HG02840 (cell line): Measurements from ENCODE around the gene DEFB131A.
"Not testable (repeated sequence)": the region's sequence is repeated elsewhere in the genome, so short reads cannot be mapped to it uniquely, and the experiment has no call there.

ENCODE experiments used
- ATAC-seq: cut with Tn5 transposase; IDR thresholded peaks from one replicate; pipeline ENCODE4 v1.9.1; 2021; ENCODE audit warnings: mild to moderate bottlenecking, moderate library complexity, moderate number of reproducible peaks; ENCODE audit not compliant: unreplicated experiment, low FRiP score

The DEFB131A gene, protein sequence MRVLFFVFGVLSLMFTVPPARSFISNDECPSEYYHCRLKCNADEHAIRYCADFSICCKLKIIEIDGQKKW

DNA sequence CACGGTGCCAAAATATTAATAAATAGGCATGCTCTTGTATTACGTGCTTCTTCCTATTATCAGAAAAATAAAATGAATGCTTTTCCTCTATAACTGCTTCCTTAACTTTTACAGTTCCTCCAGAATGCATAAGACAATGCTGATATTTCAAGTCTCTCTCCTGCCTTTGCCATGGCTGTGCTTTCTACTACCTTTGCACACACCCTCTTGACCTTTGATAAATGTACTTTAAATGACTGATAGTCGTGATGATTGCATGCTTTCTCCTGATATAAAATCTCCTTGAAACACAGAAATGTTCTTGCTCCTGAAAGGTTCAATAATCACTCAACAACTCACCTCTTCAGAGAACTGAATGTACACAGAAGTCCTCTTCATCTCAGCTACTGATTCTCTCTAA, at the start of gene DEFB131A:
DEFB131A (plus strand) TSS at position 301 of the 400 bp plus-strand sequence. CDS start 120 bp downstream, outside the sequence.
- not testable (repeated sequence) for ATAC-seq

DNA sequence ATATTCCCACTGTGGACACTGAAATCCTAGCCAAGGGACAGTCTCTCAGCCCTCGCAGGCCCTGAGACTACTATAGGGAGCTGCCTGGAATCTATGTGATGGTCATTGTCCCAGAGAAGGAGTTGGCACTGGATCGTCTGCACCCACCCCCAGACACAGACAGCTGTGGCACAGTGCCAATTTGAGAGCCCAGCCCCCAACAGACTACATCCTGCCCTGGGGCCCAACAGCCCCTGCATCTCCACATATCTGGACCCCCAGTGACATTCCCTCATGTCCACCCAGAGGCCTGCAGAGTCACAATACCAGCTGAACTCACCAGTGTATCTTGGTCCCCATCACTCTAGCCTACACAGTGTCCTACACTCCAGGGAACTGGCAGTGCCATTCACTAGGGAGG, 38.4 kb upstream of the DEFB131A start:
- not testable (repeated sequence) for ATAC-seq

DNA sequence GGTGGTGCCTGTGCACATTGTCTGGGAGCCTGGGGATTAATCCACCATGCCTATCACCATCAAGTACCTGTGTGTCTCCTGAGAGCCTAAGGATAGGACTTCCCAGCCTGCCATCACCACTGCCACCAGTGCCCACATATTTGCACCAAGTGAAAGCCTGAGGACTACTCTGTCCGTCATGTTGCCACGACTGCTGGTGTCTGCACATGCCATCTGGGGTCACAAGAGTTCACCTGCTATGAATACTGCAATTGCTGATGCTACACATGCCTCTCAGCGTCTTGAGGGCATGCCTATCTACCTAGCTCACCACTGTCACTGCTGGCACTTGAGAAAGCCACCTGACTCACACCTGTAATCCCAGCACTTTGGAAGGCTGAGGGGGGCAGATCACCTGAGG, 37.7 kb upstream of the DEFB131A start:
- not testable (repeated sequence) for ATAC-seq

GRCh38 chr4:9409793-9410192, 34.4 kb upstream of the DEFB131A start:
- ATAC-seq, result no peak

DNA sequence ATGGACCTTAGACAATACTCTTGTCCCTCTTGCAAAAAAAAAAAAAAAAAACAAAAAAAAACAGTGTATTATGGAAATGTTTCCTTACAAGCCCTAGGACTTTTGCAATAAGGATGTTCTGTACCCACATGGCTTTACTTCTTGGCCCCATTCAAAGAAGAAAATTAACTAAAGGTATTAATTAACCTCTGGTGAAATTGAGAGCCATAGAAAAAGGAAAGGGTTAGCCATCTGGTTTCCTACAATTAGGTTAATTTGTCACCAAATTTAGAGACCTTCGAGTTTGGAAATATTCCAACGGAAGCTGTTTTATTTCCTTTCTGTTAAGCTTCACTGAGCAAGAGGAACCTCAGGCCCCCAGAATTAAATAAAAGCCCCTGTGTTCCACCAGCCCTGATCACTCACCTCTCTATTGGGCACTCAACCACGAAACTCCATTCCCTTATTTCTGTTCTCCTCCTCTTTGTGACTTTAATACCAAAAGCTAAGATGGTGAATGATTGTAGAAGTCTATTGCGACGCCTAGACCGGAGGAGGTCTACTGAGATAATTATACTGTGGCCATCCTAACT, 22.2 kb upstream of the DEFB131A start:
- ATAC-seq, result not testable (repeated sequence)

DNA sequence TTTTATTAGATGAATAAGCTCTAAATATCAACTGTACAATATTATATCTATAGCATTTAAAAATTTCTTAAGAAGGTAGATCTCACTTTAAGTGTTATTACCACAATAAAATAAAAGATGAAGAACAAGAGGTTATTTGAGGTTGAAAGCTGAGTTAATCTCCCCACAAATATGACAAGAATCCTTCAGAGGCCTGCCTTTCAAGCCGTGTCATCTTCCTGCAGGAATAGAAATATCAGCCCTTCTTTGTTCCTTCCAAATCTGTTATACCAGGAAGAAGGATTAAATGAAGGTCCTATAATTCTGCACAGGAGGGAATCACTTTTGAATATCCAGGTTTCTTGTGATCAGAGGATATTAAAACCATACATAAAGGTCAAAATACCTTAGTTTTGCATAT, 18.3 kb upstream of the DEFB131A start:
- ATAC-seq, result not testable (repeated sequence)

- ATAC-seq, result not testable (repeated sequence)
Measured at GRCh38 chr4:9430061-9430460, 14.2 kb upstream of the DEFB131A start.

GRCh38 chr4:9433320-9433719, 10.9 kb upstream of the DEFB131A start:
- ATAC-seq, result not testable (repeated sequence)

DNA sequence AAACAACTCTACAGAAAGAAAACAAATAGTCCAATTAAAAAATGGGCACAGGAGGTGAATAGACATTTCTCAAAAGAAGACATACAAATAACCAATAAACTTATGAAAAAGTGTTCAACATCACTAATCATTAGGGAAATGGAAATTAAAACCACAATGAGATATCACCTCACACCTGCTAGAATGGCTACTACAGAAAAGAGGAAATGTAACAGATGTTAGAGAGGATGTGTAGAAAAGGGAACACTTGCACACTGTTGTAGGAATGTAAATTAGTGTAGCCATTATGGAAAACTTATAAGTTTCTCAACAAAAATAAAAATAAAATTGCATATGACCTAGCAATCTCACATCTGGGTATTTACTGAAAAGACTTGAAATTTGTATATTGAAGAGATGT, 7.5 kb upstream of the DEFB131A start:
- ATAC-seq, result not testable (repeated sequence)

DNA sequence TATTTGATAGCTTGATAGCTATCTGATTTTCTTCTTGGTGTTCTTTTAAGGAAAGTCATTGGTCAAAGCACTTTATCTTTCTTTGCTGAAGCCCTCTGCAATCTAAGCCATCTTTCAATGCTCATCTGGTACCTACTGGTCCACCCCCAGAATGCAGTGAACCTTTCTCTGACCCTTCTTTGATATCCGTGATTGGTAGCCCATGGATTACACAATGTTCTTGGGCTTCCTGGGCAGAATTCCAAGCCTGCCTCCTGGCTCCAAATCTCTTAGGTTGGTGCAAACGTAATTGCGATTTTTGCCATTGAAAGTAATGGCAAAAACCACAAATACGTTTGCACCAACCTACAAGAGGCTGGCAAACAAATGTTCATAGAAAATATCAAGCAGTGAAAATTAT, 1.9 kb upstream of the DEFB131A start:
- not testable (repeated sequence) for ATAC-seq

DNA sequence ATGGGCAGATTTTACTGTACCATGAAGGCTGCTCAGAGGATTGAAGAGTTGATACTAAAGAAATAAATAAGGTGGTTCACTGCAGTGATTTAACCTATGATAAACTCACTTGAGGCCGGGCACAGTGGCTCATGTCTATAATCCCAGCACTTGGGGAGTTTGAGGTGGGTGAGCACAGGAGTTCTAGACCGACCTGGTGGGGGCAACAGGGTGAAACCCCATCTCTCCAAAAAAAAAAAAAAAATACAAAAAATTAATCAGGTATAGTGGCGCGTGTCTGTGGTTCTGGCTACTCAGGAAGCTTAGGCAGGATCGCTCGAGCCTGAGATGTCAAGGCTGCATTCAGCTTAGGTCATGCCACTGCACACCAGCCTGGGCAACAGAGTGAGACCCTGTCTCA, 467 bp downstream of the DEFB131A start:
- not testable (repeated sequence) for ATAC-seq

- ATAC-seq, result not testable (repeated sequence)
Measured at GRCh38 chr4:9452251-9452650, 8.0 kb downstream of the DEFB131A start.

GRCh38 chr4:9454284-9454683, 10.1 kb downstream of the DEFB131A start:
- ATAC-seq, result not testable (repeated sequence)

DNA sequence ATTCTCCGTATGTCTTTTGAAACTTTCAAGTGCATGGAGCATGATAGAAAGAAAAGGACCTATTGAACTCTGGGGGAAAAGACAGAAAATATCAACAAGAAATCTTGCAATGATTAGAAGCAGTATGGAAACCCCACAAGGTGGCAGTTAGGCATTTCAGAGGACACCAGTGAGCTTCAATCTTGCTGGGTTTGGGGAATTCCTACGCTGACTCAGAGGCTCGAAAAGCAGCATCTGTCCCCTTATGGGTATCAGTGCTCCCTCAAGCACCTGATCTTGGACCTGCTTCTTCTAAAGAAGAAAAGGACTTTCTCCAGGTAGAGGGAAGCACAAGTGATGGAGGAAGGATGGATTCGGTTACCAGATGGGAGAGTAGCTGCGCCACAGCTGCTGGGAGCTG, 10.8 kb downstream of the DEFB131A start:
- not testable (repeated sequence) for ATAC-seq

GRCh38 chr4:9479466-9479865, 35.3 kb downstream of the DEFB131A start:
- ATAC-seq, result not testable (repeated sequence)

GRCh38 chr4:9480066-9480465, 35.9 kb downstream of the DEFB131A start:
- not testable (repeated sequence) for ATAC-seq

- not testable (repeated sequence) for ATAC-seq
Measured at GRCh38 chr4:9482871-9483270, 38.7 kb downstream of the DEFB131A start.

DNA sequence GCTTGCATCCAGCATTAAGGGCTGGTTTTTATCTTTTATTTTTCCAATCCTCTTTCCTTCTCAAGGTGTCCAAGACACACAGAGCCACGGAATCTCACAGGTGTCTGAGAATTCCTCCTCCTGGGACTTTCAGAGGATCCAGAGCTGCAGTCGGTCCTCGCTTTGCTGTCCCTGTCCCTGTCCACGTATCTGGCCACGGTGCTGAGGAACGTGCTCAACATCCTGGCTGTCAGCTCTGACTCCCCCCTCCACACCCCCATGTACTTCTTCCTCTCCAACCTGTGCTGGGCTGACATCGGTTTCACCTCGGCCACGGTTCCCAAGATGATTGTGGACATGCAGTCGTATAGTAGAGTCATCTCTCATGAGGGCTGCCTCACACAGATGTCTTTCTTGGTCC, 39.5 kb downstream of the DEFB131A start:
- not testable (repeated sequence) for ATAC-seq

DNA sequence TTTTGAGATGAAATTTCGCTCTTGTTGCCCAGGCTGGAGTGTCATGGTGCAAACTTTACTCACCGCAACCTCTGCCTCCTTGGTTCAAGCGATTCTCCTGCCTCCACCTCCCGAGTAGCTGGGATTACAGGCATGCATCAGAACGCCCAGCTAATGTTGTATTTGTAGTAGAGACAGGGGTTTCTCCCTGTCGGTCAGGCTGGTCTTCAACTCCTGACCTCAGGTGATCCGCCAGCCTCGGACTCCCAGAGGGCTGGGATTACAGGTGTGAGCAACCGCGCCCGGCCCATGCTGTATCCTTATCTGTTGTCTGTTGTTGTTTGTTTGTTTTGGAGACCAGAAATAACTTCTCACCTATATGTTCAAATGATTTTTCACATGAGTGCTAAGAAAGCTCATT, 42.7 kb downstream of the DEFB131A start:
- ATAC-seq, result not testable (repeated sequence)

DNA sequence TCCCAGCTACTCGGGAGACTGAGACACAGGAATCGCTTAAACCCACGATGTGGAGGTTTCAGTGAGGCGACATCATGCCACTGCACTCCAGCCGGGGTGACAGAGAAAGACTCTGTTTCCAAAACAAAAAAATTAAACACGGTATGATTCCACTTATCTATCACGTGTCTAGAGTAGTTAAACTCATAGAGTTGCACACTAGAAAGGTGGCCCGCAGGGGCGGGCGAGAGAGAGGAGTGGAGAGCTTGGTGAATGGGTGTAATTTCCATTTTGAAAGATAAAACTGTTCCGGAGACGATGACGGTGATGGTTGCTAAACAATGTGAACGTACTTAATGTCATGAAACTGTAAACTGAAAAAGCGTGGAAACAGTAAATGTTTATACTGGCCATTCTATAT, 44.6 kb downstream of the DEFB131A start:
- ATAC-seq, result not testable (repeated sequence)

- not testable (repeated sequence) for ATAC-seq
Measured at GRCh38 chr4:9490496-9490895, 46.3 kb downstream of the DEFB131A start.

DNA sequence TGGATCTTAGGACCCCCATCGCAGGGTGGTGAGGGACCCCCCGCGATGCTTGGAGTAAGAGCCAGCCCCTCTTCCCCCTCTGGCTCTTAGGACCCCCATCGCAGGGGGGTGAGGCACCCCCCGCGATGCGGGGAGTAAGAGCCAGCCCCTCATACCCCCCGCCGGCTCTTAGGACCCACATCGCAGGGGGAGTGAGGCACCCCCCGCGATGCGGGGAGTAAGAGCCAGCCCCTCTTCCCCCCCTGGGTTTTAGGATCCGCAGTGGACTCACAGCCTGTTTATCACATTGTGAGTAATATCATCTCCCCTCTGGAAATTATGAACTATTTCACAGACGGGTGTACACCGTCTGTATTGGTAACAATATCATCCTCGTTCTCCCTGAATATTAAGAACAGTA, 46.8 kb downstream of the DEFB131A start:
- ATAC-seq, result not testable (repeated sequence)
